ENCODE data around the gene DSTN. TPM values are rescaled to one million over a fixed set of nuclear protein-coding genes. Genes with fewer than 3 reads are reported as not detected.

The DSTN gene
- total RNA-seq, 6 experiments from 2014 or later: 65.8 to 94.4 (median 86.9) TPM

DNA sequence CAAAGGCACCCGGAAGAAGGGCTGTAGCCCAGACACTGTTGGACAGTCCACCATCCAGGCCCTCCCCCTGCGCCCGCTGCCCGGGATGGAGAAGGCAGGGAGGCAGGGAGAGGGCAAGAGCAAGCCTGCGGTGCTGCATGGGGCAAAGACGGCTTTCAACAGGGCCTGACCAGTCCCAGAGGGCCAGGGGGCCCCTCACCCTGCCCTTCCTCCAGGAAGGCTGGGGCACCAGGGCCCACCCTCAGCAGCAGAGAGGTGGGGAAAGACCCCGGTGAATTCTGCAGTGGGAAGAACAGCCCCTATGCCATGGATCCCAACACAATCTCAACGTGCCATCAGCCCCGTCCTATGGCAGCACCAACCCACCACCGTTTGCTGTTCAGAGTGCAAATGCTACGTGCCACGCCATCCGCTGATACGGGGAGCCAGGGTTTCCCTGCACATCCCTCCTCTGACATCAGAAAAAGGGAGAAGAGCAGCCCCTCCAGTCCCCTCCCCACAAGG is 71.1 kb downstream of the DSTN start:
- Histone ChIP-seq H3K4me1 (peaks cover 0 to 36% (median 14%) of the 10 kb centered on the region in 4 donors), H3K36me3 (peaks cover 9 to 56% (median 27%) of the 10 kb centered on the region in 4 donors), H3K27me3 (no peaks in the 10 kb centered on the region), H3K9me3 (no peaks in the 10 kb centered on the region), H3K27ac (no peak overlapping the region), H3K4me3 (no peak overlapping the region)
- DNase-seq (no peak), ATAC-seq (no peak)
- intact Hi-C loops (cut with DNase I): no loop called here
- WGBS (ENCODE audit: insufficient coverage, low coverage, low lambda C conversion rate, missing lambda C conversion rate): 100% methylated on average over 1 of the region's 14 CpGs
- TF ChIP-seq, protein P1, sequence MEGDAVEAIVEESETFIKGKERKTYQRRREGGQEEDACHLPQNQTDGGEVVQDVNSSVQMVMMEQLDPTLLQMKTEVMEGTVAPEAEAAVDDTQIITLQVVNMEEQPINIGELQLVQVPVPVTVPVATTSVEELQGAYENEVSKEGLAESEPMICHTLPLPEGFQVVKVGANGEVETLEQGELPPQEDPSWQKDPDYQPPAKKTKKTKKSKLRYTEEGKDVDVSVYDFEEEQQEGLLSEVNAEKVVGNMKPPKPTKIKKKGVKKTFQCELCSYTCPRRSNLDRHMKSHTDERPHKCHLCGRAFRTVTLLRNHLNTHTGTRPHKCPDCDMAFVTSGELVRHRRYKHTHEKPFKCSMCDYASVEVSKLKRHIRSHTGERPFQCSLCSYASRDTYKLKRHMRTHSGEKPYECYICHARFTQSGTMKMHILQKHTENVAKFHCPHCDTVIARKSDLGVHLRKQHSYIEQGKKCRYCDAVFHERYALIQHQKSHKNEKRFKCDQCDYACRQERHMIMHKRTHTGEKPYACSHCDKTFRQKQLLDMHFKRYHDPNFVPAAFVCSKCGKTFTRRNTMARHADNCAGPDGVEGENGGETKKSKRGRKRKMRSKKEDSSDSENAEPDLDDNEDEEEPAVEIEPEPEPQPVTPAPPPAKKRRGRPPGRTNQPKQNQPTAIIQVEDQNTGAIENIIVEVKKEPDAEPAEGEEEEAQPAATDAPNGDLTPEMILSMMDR (IDR thresholded peaks at IDR 0.05): no peak
- no peak for TF ChIP-seq POLR2A (IDR thresholded peaks at IDR 0.05)

DNA sequence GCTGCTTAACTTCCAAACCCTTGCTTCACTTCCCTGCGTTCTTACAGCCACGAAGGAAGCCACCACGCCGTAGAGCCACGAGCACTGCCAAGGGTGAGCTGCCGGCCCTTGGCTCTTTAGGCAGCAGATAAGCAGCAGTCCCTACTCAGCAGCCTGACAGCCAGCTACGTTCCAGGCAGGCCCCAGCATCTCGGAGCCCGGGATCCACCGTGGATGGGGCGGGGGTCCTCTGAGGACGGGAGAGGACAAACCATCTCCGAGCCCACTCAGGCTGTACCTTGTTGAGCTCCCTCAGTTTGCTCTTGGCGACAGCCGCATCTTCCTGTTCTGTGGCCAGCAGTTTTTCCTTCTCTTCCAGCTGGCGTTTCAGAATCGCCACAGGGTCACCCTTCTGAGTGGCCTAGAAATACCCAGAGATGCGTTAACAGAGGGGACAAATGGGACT is 71.7 kb downstream of the DSTN start:
- WGBS (ENCODE audit: insufficient coverage, low coverage, low lambda C conversion rate, missing lambda C conversion rate): 67% methylated on average over 3 of the region's 18 CpGs
- ATAC-seq (no peak), DNase-seq (no peak)
- Histone ChIP-seq H3K4me1 (peaks cover 0 to 37% (median 18%) of the 10 kb centered on the region in 4 donors), H3K9me3 (no peaks in the 10 kb centered on the region), H3K4me3 (no peak overlapping the region), H3K27ac (no peak overlapping the region), H3K27me3 (no peaks in the 10 kb centered on the region), H3K36me3 (peaks cover 5 to 50% (median 25%) of the 10 kb centered on the region in 4 donors)
- TF ChIP-seq POLR2A (IDR thresholded peaks at IDR 0.05): no peak
- TF ChIP-seq, protein P1 (IDR thresholded peaks at IDR 0.05): no peak
- intact Hi-C loops (cut with DNase I): no loop called here

DNA sequence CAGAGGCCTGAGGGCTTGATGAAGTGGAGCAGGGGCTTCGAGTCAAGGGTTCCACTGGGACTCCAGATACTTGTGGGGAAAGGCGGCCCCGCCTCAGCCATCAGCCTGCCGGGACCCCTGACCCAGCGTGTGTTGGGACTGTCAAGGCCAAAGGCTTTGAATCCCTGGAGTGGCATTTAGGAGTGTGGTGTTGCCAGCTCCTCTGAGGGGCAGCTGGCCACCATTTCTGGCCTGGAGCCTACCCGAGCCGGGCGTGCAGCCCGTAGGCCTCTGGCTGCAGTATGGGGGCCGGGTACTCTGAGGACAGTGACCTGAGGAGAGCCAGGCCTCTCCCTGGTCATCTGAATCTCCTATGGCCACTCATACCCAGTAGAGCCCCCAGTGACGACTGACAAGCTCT is 72.1 kb downstream of the DSTN start:
- ATAC-seq (peak; percentile 42 to 78 (median 52)), DNase-seq (peak in 1 of 3 donors; percentile 69)
- H3K27me3 ChIP-seq: no peaks in the 10 kb centered on the region
- peaks cover 3 to 48% (median 23%) of the 10 kb centered on the region in 4 donors for H3K36me3 ChIP-seq
- intact Hi-C loops (cut with DNase I): no loop called here
- TF ChIP-seq, protein P1 (IDR thresholded peaks at IDR 0.05): no peak
- no peak for TF ChIP-seq POLR2A (IDR thresholded peaks at IDR 0.05)
- H3K4me1 ChIP-seq: peaks cover 0 to 42% (median 22%) of the 10 kb centered on the region in 4 donors
- H3K9me3 ChIP-seq: no peaks in the 10 kb centered on the region
- H3K4me3 ChIP-seq: no peak overlapping the region
- WGBS (ENCODE audit: insufficient coverage, low coverage, low lambda C conversion rate, missing lambda C conversion rate): 0% methylated on average over 1 of the region's 11 CpGs
- H3K27ac ChIP-seq: peak overlapping the region in 1 of 3 donors; percentile 24

DNA sequence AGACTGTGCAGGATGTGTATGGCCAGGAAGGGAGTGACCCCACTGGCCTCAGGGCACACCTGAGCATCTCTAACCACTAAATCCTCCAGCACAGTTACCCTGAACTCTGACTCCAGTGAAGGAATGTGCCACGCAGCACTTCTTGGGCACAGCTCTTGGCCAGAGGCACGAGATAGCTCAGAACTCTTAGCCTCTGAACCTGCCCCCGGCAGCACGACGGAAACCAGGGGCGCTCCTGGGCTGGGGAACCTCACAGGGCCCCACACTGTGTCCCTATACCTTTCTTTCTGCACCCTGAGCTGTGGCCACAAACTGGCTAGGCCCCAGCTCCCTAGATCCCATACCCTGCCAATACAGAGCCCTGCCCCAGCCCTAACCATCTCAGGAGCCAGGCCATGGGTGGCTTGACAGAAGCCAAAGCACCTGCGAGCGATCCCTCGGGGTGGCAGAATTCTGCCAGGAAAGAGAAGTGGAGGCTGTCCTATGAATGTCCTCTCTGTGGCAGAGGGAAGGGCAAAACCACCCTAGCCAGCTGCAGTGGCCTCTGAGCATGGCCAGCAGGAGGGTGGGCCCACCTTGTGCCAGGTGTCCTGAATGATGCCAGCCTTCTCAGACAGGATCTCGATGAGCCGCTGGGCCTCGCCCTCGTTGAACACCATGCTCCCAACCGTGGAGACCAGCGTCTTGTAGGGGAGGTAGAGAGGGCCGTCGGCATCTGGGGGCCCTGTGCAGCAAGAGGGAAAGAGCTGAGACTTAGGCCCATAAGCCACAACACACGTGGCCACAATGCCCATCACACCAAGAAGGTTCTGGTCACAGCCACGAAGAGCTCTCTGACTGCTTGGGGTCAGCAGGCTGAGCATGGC is 72.8 kb downstream of the DSTN start:
- DNase-seq (peak in 1 of 3 donors; percentile 50), ATAC-seq (peak in 1 of 4 donors; percentile 48)
- peaks cover 3 to 42% (median 23%) of the 10 kb centered on the region in 4 donors for H3K36me3 ChIP-seq
- TF ChIP-seq POLR2A (IDR thresholded peaks at IDR 0.05): no peak
- TF ChIP-seq, protein P1 (IDR thresholded peaks at IDR 0.05): no peak
- H3K4me1 ChIP-seq: peaks cover 0 to 48% (median 25%) of the 10 kb centered on the region in 4 donors
- no peaks in the 10 kb centered on the region for H3K27me3 ChIP-seq
- 60% methylated on average over 1 of the region's 19 CpGs for WGBS (ENCODE audit: insufficient coverage, low coverage, low lambda C conversion rate, missing lambda C conversion rate)
- H3K9me3 ChIP-seq: no peaks in the 10 kb centered on the region
- H3K4me3 ChIP-seq: no peak overlapping the region
- peak overlapping the region in 1 of 3 donors; percentile 24 for H3K27ac ChIP-seq
- intact Hi-C loops (cut with DNase I): no loop called here
